Caco-2 (cell line): Measurements from ENCODE around the gene SMYD1. TPM values are rescaled to one million over a fixed set of nuclear protein-coding genes. Genes with fewer than 3 reads are reported as not detected.

Source experiments
- BruUV-seq: library from RNA; stranded (reverse); fragments of 400-500 nt; replicated peaks from 2 replicates; lab custom pipeline; 2021; lab: Mats Ljungman, UMichigan
- CTCF ChIA-PET: fragments of 300-600 bp; sonication (Branson Sonifier 250); formaldehyde crosslinking; loops from one replicate; lab custom pipeline; 2022; ENCODE audit warnings: antibody characterized with exemption; lab: Charles Lee
- POLR2A ChIA-PET: fragments of 300-600 bp; sonication (Branson Sonifier 250); formaldehyde crosslinking; loops from one replicate; lab custom pipeline; 2022; ENCODE audit warnings: antibody characterized with exemption; lab: Charles Lee
- DNase-seq, 2 experiments: peaks; one replicate each; pipeline versions ENCODE4 v3.0.0 to v3.0.0-alpha.2; 2020 to 2022
- H3K27me3 ChIP-seq: replicated peaks from 2 replicates; pipeline ENCODE4 v1.6.0; 2011; ENCODE audit warnings: low read length; ENCODE audit not compliant: control insufficient read depth, insufficient read depth
- H3K36me3 ChIP-seq: 2 replicates; pipeline ENCODE4 v1.5.1; 2011; ENCODE audit warnings: low read length; ENCODE audit not compliant: control insufficient read depth, insufficient read depth
- H3K4me1 ChIP-seq: fragments of 250-450 bp; sonication (Bioruptor Pico); 2 replicates; pipeline ENCODE4 v1.5.1; 2020; ENCODE audit warnings: mild to moderate bottlenecking
- H3K4me3 ChIP-seq: 2 replicates; pipeline ENCODE4 v1.5.1; 2011; ENCODE audit warnings: low read depth, mild to moderate bottlenecking, control low read depth, low read length
- H3K9me3 ChIP-seq: fragments of 250-450 bp; sonication (Bioruptor Pico); 2 replicates; pipeline ENCODE4 v1.5.1; 2020; ENCODE audit warnings: mild to moderate bottlenecking, moderate library complexity
- H3K27ac Mint-ChIP-seq: one replicate; pipeline ENCODE4 v1.8.0; 2022; ENCODE audit warnings: mixed read lengths; ENCODE audit not compliant: unreplicated experiment
- H3K27me3 Mint-ChIP-seq: one replicate; pipeline ENCODE4 v1.8.0; 2022; ENCODE audit warnings: mixed read lengths; ENCODE audit not compliant: insufficient read depth, unreplicated experiment
- H3K36me3 Mint-ChIP-seq: one replicate; pipeline ENCODE4 v1.8.0; 2022; ENCODE audit warnings: mild to moderate bottlenecking, mixed read lengths; ENCODE audit not compliant: insufficient read depth, unreplicated experiment
- H3K4me1 Mint-ChIP-seq: one replicate; pipeline ENCODE4 v1.8.0; 2022; ENCODE audit warnings: low read depth, mixed read lengths; ENCODE audit not compliant: unreplicated experiment
- H3K4me3 Mint-ChIP-seq: one replicate; pipeline ENCODE4 v1.8.0; 2022; ENCODE audit warnings: mild to moderate bottlenecking, moderate library complexity, mixed read lengths; ENCODE audit not compliant: unreplicated experiment
- H3K9me3 Mint-ChIP-seq: one replicate; pipeline ENCODE4 v1.8.0; 2022; ENCODE audit warnings: mixed read lengths; ENCODE audit not compliant: unreplicated experiment
- CTCF ChIP-seq, 2 experiments: fragments of 200-600 bp in 1 of 2; IDR thresholded peaks; 1 replicate in 1 of 2; 2 replicates in 1 of 2; pipeline versions ENCODE4 v1.5.1 to v1.8.0; 2011 to 2022; ENCODE audit warnings: antibody characterized with exemption in 1 of 2, control low read depth in 1 of 2, inconsistent platforms in 1 of 2, low read depth in 1 of 2, low read length in 1 of 2, mild to moderate bottlenecking in 1 of 2, moderate library complexity in 1 of 2; ENCODE audit not compliant: insufficient read depth in 1 of 2, severe bottlenecking in 1 of 2, unreplicated experiment in 1 of 2
- intact Hi-C: fragments of 100-400 bp; cut with micrococcal nuclease; formaldehyde crosslinking; loops from one replicate; pipeline ENCODE4 v1.10.0; 2022; ENCODE audit not compliant: unreplicated experiment
- total RNA-seq: library from RNA; stranded (reverse); gene quantifications from 2 replicates; pipeline ENCODE4 v1.2.3, GENCODE V29; 2022

Gene SMYD1
- total RNA-seq, 1 experiment from 2014 or later: not detected

- Mint-ChIP-seq H3K9me3 (no peaks in the 10 kb centered on the region), H3K4me1 (peaks cover 7% of the 10 kb centered on the region), H3K4me3 (no peak overlapping the region), H3K36me3 (peaks cover 5% of the 10 kb centered on the region), H3K27me3 (no peaks in the 10 kb centered on the region), H3K27ac (no peak overlapping the region)
- no peak for TF ChIP-seq CTCF (IDR thresholded peaks at IDR 0.05; ENCODE audit: insufficient read depth in 1 of 2, low read depth in 1 of 2, low read length in 1 of 2, severe bottlenecking in 1 of 2, unreplicated experiment in 1 of 2)
- Histone ChIP-seq H3K4me3 (no peak overlapping the region), H3K36me3 (no peaks in the 10 kb centered on the region), H3K27me3 (no peaks in the 10 kb centered on the region), H3K4me1 (no peaks in the 10 kb centered on the region), H3K9me3 (no peaks in the 10 kb centered on the region)
- CTCF ChIA-PET: no interaction called here
- intact Hi-C loops: no loop called here
- POLR2A ChIA-PET: no interaction called here
- BruUV-seq: TSS peak; percentile 40
- DNase-seq: no peak
Observed at GRCh38 chr2:88027697-88028389, 39.8 kb upstream of the SMYD1 start.

GRCh38 chr2:88028931-88029330, 38.7 kb upstream of the SMYD1 start:
- DNase-seq: no peak
- no peaks in the 10 kb centered on the region for H3K9me3 Mint-ChIP-seq
- H3K4me1 ChIP-seq: no peaks in the 10 kb centered on the region
- POLR2A ChIA-PET: no interaction called here
- no peak overlapping the region for H3K4me3 ChIP-seq
- H3K36me3 ChIP-seq: no peaks in the 10 kb centered on the region
- peaks cover 6% of the 10 kb centered on the region for H3K4me1 Mint-ChIP-seq
- no peaks in the 10 kb centered on the region for H3K27me3 Mint-ChIP-seq
- H3K4me3 Mint-ChIP-seq: no peak overlapping the region
- no TSS peak for BruUV-seq
- no peak overlapping the region for H3K27ac Mint-ChIP-seq
- peaks cover 5% of the 10 kb centered on the region for H3K36me3 Mint-ChIP-seq
- H3K27me3 ChIP-seq: no peaks in the 10 kb centered on the region
- H3K9me3 ChIP-seq: no peaks in the 10 kb centered on the region
- intact Hi-C loops: no loop called here
- TF ChIP-seq CTCF (IDR thresholded peaks at IDR 0.05; ENCODE audit: insufficient read depth in 1 of 2, low read depth in 1 of 2, low read length in 1 of 2, severe bottlenecking in 1 of 2, unreplicated experiment in 1 of 2): no peak
- CTCF ChIA-PET: no interaction called here

DNA sequence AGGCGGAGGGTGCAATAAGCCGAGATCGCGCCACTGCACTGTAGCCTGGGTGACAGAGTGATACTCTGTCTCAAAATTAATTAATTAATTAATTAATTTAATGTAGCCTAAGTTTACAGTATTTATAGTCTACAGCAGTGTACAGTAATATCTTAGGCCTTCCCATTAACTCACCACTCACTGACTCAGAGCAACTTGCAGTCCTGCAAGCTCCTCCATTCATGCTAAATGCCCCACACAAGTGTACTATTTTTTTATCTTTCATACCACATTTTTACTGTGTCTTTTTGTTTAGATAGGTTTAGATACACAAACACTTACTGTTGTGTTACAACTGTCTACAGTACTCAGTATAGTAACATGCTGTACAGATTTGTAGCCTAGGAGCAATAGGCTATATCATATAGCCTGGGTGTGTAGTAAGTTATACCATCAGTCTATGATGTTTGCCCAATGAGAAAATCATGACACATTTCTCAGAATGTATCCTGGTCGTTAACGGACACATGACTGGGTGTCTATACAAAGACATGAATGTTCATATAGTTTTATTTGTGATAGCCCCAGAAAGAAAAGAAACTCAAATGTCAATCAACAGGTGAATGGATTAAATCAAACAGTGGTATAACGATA, 35.4 kb upstream of the SMYD1 start:
- no peaks in the 10 kb centered on the region for H3K27me3 Mint-ChIP-seq
- Histone ChIP-seq H3K27me3 (no peaks in the 10 kb centered on the region), H3K4me3 (no peak overlapping the region), H3K9me3 (no peaks in the 10 kb centered on the region), H3K4me1 (no peaks in the 10 kb centered on the region), H3K36me3 (no peaks in the 10 kb centered on the region)
- POLR2A ChIA-PET: no interaction called here
- no peak for TF ChIP-seq CTCF (IDR thresholded peaks at IDR 0.05; ENCODE audit: insufficient read depth in 1 of 2, low read depth in 1 of 2, low read length in 1 of 2, severe bottlenecking in 1 of 2, unreplicated experiment in 1 of 2)
- H3K27ac Mint-ChIP-seq: no peak overlapping the region
- intact Hi-C loops: no loop called here
- H3K36me3 Mint-ChIP-seq: peaks cover 5% of the 10 kb centered on the region
- no TSS peak for BruUV-seq
- no peaks in the 10 kb centered on the region for H3K4me1 Mint-ChIP-seq
- DNase-seq: no peak
- no peaks in the 10 kb centered on the region for H3K9me3 Mint-ChIP-seq
- CTCF ChIA-PET: no interaction called here
- no peak overlapping the region for H3K4me3 Mint-ChIP-seq
